HG03159 (cell line): Measurements from ENCODE around the gene ZNF503.

Experiments
- ATAC-seq: cut with Tn5 transposase; IDR thresholded peaks from one replicate; pipeline ENCODE4 v1.9.1; 2021; ENCODE audit warnings: mild to moderate bottlenecking, moderate library complexity; ENCODE audit not compliant: unreplicated experiment

Gene ZNF503

DNA sequence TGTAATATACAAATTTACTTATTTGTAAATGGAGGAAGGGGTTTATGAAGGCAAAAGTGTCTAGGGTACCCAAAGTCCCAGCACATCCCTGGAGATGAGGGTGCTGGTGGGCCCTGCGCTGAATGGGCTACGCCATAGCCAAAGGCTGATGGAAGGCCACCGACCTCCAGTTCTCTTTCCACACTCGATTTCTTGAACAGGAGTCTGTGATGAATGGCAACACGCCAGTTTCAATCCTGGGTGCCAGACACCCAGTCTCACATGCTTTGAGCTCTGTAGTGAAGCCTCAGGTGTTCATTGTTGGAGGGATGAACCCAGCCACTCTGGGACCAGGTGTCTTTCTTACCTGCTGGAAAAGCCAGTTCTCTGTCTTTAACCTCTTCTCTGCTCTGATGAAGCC lies 30.6 kb upstream of the ZNF503 start:
- ATAC-seq, result no peak

DNA sequence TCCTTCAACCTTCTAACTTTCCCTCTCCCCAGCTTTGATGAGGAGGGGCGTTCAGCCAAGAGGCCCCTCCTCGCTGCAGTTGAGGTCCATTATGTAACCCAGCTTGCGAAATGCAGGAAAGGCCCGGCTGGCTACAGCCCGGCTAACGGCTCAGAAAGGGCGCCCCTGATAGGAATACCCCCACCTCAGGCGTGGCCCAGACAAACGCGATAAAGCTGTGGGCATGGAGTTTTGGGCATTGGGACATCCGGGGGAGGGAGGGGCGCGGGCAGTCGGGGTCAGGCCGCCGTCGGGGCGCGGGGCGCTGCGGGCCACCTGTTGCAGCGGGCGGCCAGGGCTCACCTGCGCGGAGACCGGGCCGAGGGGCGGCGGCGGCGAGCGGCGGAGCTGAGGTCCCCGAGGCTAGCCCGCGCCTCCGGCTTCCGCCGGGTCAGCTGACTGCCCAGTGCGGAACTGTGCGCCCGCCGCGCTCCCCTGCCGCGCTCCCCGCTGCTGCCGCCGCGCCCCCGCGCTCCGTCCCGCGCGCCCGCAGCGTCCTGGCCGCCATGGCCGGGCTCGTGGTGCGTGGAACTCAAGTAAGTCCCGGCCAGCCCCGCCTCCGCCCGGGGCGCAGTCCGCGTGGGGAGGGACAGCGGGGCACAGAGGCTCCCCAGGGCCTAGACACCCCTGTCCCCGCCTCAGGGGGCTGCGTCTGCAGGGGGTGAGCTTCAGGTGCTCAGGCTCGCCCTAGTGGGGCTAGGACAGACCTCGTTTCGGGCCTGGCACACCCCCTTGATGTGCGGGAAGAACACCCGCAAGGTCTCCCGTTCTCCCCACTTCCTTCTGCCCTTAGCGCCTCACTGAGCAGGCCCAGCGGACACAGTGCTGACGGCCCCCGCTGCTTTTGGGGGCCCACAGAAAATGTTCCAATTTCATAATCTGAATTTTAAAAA lies 29.9 kb upstream of the ZNF503 start, which contains the start of gene LRMDA:
Gene LRMDA (plus strand): TSS at position 445 of the 932 bp plus-strand sequence.
- no peak for ATAC-seq

- no peak for ATAC-seq
These were observed 28.6 kb upstream of the ZNF503 start for GRCh38 chr10:75430000-75430763.

DNA sequence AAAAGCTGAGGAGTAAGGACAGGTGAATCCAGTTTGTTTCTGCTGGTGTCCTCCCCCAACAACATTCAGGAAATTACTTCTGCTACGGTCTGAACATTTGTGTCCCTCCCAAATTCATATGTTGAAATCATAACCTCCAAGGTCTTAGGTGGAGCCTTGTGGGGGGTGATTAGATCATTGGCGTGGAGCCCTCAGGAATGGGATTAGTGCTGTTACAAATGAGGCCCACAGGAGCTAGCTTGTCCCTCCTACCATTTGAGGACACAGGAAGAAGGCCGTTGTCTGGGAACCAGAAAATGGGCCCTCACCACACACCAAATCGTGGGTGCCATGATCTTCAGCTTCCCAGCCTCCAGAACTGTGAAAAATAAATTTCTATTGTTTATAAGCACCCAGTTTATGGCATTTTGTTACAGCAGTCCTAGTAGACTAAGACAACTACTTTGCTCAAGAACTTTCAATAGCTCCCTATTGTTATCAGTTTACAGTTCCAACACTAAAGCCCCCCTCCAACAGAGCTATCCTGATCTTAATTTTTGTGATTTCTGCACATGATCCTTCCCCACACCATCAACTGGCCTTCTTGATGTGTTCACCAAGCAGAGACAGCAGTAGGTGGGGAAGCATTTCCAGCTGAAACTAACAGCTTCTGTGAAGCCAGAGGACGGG lies 27.7 kb upstream of the ZNF503 start:
- no peak for ATAC-seq

DNA sequence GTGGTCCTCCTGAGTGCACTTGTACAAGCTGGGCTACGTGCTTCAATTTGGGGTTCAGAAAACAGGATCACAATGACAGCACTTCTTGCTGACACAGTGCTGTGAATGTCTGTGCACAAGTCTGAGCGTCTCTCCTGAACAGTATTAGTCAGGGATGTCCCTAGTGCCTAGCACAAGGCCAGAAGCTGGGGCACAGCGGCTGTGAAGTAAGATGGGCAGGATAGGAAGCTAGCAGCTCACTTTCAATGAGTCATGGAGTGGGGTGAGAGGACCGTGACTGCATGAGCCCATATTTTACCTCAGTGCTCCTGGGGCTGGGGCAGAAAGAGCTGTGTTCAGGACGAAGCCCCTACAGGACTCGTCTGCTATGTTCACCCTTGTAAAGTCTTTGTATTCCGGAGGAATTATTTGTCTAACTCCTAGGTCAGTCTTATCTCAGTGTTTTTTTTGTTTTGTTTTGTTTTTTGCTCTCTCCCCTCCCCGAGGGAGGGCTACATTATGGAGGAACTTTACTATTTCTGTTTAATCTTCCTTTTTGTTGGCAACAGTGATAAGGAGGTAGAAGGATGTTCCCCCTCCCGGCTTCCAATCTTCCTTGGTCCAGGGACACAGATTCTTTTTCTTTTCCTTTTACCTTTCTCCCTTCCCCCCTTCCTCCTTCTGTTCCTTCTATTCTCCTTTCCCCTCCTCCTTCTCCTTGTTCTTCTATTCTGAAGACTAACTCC lies 27.0 kb upstream of the ZNF503 start:
- no peak for ATAC-seq

- no peak for ATAC-seq
These were observed 26.4 kb upstream of the ZNF503 start for GRCh38 chr10:75427951-75428350.

DNA sequence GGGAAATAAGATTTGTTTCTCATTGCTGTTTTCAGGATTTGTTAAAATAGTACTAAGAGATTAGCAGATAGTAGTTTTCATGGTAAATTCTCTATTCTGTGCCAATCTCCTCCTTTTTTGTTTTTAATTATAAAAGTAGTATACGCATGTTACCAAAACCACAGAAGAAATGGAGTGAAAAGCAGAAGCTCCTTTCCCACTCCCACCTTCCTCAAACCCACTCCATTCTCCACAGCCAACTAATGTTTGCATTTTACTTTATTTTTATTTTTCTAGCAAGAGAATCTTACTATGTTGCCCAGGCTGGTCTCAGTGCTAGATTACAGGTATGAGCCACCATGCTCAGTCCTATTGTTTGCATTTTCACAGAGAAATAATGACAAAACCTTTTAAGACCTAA lies 25.3 kb upstream of the ZNF503 start:
- ATAC-seq, result no peak

- ATAC-seq, result no peak
These were observed 23.9 kb upstream of the ZNF503 start for GRCh38 chr10:75425291-75426079.

GRCh38 chr10:75424571-75424970 lies 23.0 kb upstream of the ZNF503 start:
- no peak for ATAC-seq

- no peak for ATAC-seq
These were observed 21.3 kb upstream of the ZNF503 start for GRCh38 chr10:75422913-75423312.

DNA sequence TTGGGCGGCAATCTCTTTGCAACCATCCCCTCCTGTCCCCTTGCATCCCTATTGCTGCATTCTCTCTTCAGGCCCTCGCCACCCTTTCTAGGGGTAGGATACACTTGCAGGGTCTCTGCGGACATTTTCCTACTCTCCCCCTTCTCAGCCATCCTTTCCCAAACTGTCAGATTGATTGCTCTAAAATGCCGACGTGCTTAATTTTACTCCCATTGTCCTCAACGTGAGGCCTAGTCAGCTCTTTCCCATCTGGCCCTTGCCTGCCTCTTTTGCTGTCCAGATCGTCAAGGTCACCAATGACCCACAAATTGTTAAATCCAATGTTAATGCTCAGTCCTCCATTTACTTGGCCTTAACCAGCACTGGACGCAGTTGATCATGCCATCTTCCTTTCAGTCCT lies 17.1 kb upstream of the ZNF503 start:
- ATAC-seq, result no peak

- no peak for ATAC-seq
These were observed 16.7 kb upstream of the ZNF503 start for GRCh38 chr10:75418293-75418692.

DNA sequence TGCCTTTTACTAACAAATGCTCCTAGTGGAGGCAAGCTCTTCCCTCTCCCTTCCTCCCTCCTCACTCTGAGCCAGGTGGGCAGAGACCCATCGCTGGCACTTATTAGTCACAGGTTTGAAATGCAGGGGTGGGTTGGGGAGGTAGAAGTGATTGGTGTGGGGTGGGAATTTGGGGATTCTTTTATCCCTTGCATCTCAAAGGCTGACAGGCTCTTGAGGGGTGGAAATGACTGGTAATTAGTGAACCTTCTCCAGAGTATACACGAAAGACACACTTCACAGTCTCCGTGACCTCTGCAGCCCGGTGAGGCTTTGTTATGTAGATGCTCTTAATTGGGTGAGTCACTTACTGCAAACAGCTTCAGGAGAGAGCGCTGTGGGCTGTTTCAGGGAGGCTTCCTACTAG lies 16.0 kb upstream of the ZNF503 start:
- ATAC-seq, result no peak

DNA sequence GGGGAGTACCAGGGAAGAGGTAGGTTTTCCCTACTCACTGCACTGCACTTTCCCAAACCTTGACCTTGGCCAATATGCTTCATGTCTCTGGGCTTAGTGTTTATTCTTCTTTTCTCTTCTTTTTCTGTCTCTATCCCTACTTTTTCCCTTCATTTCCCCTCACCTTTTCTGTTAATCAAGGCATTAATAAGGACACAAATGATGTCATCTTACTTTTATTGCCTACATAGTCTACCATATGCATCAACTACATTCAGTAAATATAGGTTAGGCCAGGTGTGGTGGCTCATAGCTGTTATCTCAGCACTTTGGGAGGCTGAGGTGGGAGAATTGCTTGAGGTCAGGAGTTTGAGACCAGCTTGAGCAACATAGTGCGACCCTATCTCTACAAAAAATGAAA lies 13.0 kb upstream of the ZNF503 start:
- no peak for ATAC-seq

- ATAC-seq, result no peak
These were observed 8.8 kb upstream of the ZNF503 start for GRCh38 chr10:75410132-75411005.

DNA sequence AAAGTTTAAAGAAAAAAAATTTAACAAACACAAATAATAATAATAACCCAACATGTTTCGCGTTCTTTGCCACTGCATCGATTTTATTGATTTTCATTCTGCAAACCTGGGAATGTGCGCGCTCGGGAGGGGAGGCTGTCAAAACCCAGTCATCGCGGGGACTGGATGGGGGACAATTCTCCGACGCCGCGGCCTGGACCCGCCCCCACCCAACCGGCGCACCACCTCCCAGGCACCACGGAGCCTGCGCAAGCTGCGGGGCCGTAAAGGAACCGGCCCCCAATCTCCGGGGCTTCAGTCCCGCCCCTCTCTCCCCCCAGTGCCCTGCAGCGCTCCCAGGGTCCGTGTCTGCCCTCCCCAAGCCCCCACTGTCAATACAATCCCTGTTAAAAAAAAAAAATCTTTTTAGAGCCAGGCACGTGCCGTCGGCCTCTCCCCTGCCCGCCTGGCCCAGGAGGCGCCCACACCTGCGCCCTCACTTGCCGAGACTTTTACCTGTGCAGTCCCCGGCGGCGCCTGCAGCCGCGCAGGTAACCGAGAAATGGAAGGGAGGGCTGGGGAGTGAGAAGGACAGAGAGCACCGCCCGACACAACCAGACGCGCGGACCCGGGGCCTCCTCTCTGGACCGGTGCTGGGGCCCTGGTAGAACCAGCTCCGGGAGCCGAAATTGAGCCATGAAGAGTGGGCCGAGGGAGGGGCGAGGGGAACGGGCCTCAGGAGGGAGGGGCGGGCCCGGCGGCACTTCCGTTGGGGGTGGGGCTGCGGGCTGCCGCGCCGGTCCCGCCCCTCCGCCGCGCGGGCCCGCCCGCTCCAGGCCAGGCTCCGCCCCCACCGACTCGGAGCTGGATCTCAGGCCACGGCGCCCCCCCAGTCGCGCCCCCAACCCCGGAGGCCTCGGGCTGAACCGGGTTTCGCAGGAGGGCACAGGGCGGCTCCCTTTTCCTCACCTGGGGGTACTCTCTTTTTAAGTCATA lies 7.6 kb upstream of the ZNF503 start:
- ATAC-seq, result peak; percentile 56

- no peak for ATAC-seq
These were observed 6.9 kb upstream of the ZNF503 start for GRCh38 chr10:75408509-75408875.
